SH-SY5Y (cell line): ENCODE measurements around the gene RUNX3.

Source experiments
- GATA2 ChIP-seq: IDR thresholded peaks from 2 replicates; pipeline ENCODE4 v1.6.1; 2011; ENCODE audit warnings: mild to moderate bottlenecking, low read depth, low read length
- GATA3 ChIP-seq: IDR thresholded peaks from 2 replicates; pipeline ENCODE4 v1.6.1; 2011; ENCODE audit warnings: low read depth, mild to moderate bottlenecking, low read length, moderate library complexity

Gene RUNX3

GRCh38 chr1:24892188-24893153 lies 37.6 kb downstream of the RUNX3 start:
- TF ChIP-seq GATA2 = no peak
- no peak for TF ChIP-seq GATA3

GRCh38 chr1:24890887-24891286 lies 39.2 kb downstream of the RUNX3 start:
- no peak for TF ChIP-seq GATA3
- no peak for TF ChIP-seq GATA2

- TF ChIP-seq GATA3 = no peak
Measured at GRCh38 chr1:24888971-24889676, 41.0 kb downstream of the RUNX3 start.

- TF ChIP-seq GATA3 = no peak
- no peak for TF ChIP-seq GATA2
Measured at GRCh38 chr1:24888061-24888970, 41.8 kb downstream of the RUNX3 start.

GRCh38 chr1:24886241-24886640 lies 43.8 kb downstream of the RUNX3 start:
- TF ChIP-seq GATA3 (no peak), GATA2 (no peak)

GRCh38 chr1:24884751-24885150 lies 45.3 kb downstream of the RUNX3 start:
- no peak for TF ChIP-seq GATA2
- no peak for TF ChIP-seq GATA3

GRCh38 chr1:24881034-24881433 lies 49.0 kb downstream of the RUNX3 start:
- no peak for TF ChIP-seq GATA2
- no peak for TF ChIP-seq GATA3

GRCh38 chr1:24878775-24879742 lies 51.0 kb downstream of the RUNX3 start:
- TF ChIP-seq GATA3 (no peak), GATA2 (no peak)

GRCh38 chr1:24878045-24878444 lies 52.0 kb downstream of the RUNX3 start:
- TF ChIP-seq GATA2 = no peak
- TF ChIP-seq GATA3 = no peak

GRCh38 chr1:24875991-24876506 lies 54.0 kb downstream of the RUNX3 start:
- TF ChIP-seq GATA2 (no peak), GATA3 (no peak)

GRCh38 chr1:24875257-24875656 lies 54.8 kb downstream of the RUNX3 start:
- TF ChIP-seq GATA3 (no peak), GATA2 (no peak)

- no peak for TF ChIP-seq GATA2
- no peak for TF ChIP-seq GATA3
Measured at GRCh38 chr1:24874611-24875234, 55.4 kb downstream of the RUNX3 start.
